HEK293 (cell line): Measurements from ENCODE around the gene OTUD3.

Source experiments
- CTCF ChIA-PET: fragments of 350-600 bp; formaldehyde crosslinking; extraction: SDS; loops from one replicate; lab custom pipeline; 2021; ENCODE audit warnings: antibody characterized with exemption; lab: Yijun Ruan, JAX
- POLR2A ChIA-PET: fragments of 300-600 bp; formaldehyde crosslinking; extraction: SDS; loops from one replicate; lab custom pipeline; 2020; ENCODE audit warnings: antibody characterized with exemption, inconsistent platforms; lab: Yijun Ruan, JAX
- H3K27ac ChIP-seq: fragments of 200-500 bp; sonication (Bioruptor generic); 2 replicates; pipeline ENCODE4 v1.5.1; 2014; ENCODE audit warnings: low read depth, low read length, control low read depth, inconsistent platforms; ENCODE audit errors: extremely low read depth
- H3K36me3 ChIP-seq, 2 experiments: fragments of 200-500 bp in 1 of 2; sonication (Bioruptor generic) in 1 of 2; 1 replicate in 1 of 2; 2 replicates in 1 of 2; pipeline ENCODE4 v1.5.1; 2014 to 2017; ENCODE audit warnings: inconsistent platforms in 2 of 2, low read length in 2 of 2; ENCODE audit not compliant: control insufficient read depth in 2 of 2, insufficient read depth in 1 of 2
- H3K4me1 ChIP-seq: fragments of 200-500 bp; sonication (Bioruptor generic); 2 replicates; pipeline ENCODE4 v1.5.1; 2014; ENCODE audit warnings: mild to moderate bottlenecking, low read length, inconsistent platforms; ENCODE audit not compliant: control insufficient read depth, insufficient read depth
- H3K4me3 ChIP-seq: 2 replicates; pipeline ENCODE4 v1.5.1; 2011; ENCODE audit warnings: low read depth, mild to moderate bottlenecking, control low read depth, low read length, moderate library complexity
- H3K9me3 ChIP-seq: fragments of 200-500 bp; sonication (Bioruptor generic); 2 replicates; pipeline ENCODE4 v1.5.1; 2014; ENCODE audit warnings: low read depth, low read length, inconsistent platforms; ENCODE audit not compliant: control insufficient read depth, insufficient read depth
- BCL6B ChIP-seq: fragments of 450-650 bp; formaldehyde crosslinking; IDR thresholded peaks from 2 replicates; pipeline ENCODE4 v1.5.1; 2017; ENCODE audit warnings: missing biosample characterization, missing genetic modification characterization
- IKZF3 ChIP-seq: fragments of 450-650 bp; IDR thresholded peaks from 2 replicates; pipeline ENCODE4 v1.5.0; 2018; ENCODE audit warnings: missing biosample characterization, mild to moderate bottlenecking, missing genetic modification characterization, moderate library complexity
- RBAK ChIP-seq: fragments of 450-650 bp; formaldehyde crosslinking; IDR thresholded peaks from 2 replicates; pipeline ENCODE4 v1.5.1; 2016; ENCODE audit warnings: missing biosample characterization, missing genetic modification characterization
- YY2 ChIP-seq: fragments of 450-650 bp; formaldehyde crosslinking; IDR thresholded peaks from 2 replicates; pipeline ENCODE4 v1.5.1; 2016; ENCODE audit warnings: missing biosample characterization, missing genetic modification characterization
- ZBTB20 ChIP-seq: fragments of 450-650 bp; formaldehyde crosslinking; IDR thresholded peaks from 2 replicates; pipeline ENCODE4 v1.5.1; 2016; ENCODE audit warnings: missing biosample characterization, missing genetic modification characterization
- ZNF155 ChIP-seq: fragments of 450-650 bp; formaldehyde crosslinking; IDR thresholded peaks from 2 replicates; pipeline ENCODE4 v1.5.1; 2016; ENCODE audit warnings: missing biosample characterization, missing genetic modification characterization
- ZNF175 ChIP-seq: fragments of 450-650 bp; formaldehyde crosslinking; IDR thresholded peaks from 2 replicates; pipeline ENCODE4 v1.5.1; 2016; ENCODE audit warnings: missing biosample characterization, missing genetic modification characterization
- ZNF2 ChIP-seq: fragments of 450-650 bp; formaldehyde crosslinking; IDR thresholded peaks from 2 replicates; pipeline ENCODE4 v1.5.1; 2016; ENCODE audit warnings: missing biosample characterization, missing genetic modification characterization
- ZNF211 ChIP-seq: fragments of 450-650 bp; formaldehyde crosslinking; IDR thresholded peaks from 2 replicates; pipeline ENCODE4 v1.5.1; 2016; ENCODE audit warnings: low read depth, missing biosample characterization, missing genetic modification characterization
- ZNF23 ChIP-seq: fragments of 450-650 bp; formaldehyde crosslinking; IDR thresholded peaks from 2 replicates; pipeline ENCODE4 v1.5.1; 2016; ENCODE audit warnings: missing biosample characterization, missing genetic modification characterization, borderline replicate concordance
- ZNF266 ChIP-seq: fragments of 450-650 bp; formaldehyde crosslinking; IDR thresholded peaks from 2 replicates; pipeline ENCODE4 v1.5.1; 2016; ENCODE audit warnings: missing biosample characterization, missing genetic modification characterization, low read depth
- ZNF391 ChIP-seq: fragments of 450-650 bp; formaldehyde crosslinking; IDR thresholded peaks from 2 replicates; pipeline ENCODE4 v1.5.1; 2016; ENCODE audit warnings: low read depth, missing biosample characterization, missing genetic modification characterization, borderline replicate concordance
- ZNF423 ChIP-seq: fragments of 450-650 bp; formaldehyde crosslinking; IDR thresholded peaks from 2 replicates; pipeline ENCODE4 v1.5.1; 2016; ENCODE audit warnings: missing biosample characterization, missing genetic modification characterization
- ZNF449 ChIP-seq: fragments of 450-650 bp; formaldehyde crosslinking; IDR thresholded peaks from 2 replicates; pipeline ENCODE4 v1.5.1; 2017; ENCODE audit warnings: missing biosample characterization, mild to moderate bottlenecking, missing genetic modification characterization, moderate library complexity
- ZNF660 ChIP-seq: fragments of 450-650 bp; IDR thresholded peaks from 2 replicates; pipeline ENCODE4 v1.5.1; 2018; ENCODE audit warnings: missing biosample characterization, mild to moderate bottlenecking, missing genetic modification characterization
- ZNF701 ChIP-seq: fragments of 450-650 bp; formaldehyde crosslinking; IDR thresholded peaks from 2 replicates; pipeline ENCODE4 v1.5.1; 2016; ENCODE audit warnings: missing biosample characterization, missing genetic modification characterization
- ZNF76 ChIP-seq: fragments of 450-650 bp; formaldehyde crosslinking; IDR thresholded peaks from 2 replicates; pipeline ENCODE4; 2016; ENCODE audit warnings: low read depth, missing biosample characterization, missing genetic modification characterization, borderline replicate concordance
- ZSCAN16 ChIP-seq: fragments of 450-650 bp; formaldehyde crosslinking; IDR thresholded peaks from 2 replicates; pipeline ENCODE4 v1.5.1; 2016; ENCODE audit warnings: missing biosample characterization, missing genetic modification characterization
- ZSCAN30 ChIP-seq: fragments of 450-650 bp; IDR thresholded peaks from 2 replicates; pipeline ENCODE4 v1.5.1; 2018; ENCODE audit warnings: missing biosample characterization, mild to moderate bottlenecking, missing genetic modification characterization, moderate library complexity
- TF ChIP-seq, protein P1 (sequence below): fragments of 450-650 bp; formaldehyde crosslinking; IDR thresholded peaks from 2 replicates; pipeline ENCODE4; 2016; ENCODE audit warnings: missing biosample characterization, missing genetic modification characterization
- TF ChIP-seq, protein P2 (sequence below): fragments of 450-650 bp; formaldehyde crosslinking; IDR thresholded peaks from 2 replicates; pipeline ENCODE4 v1.5.1; 2016; ENCODE audit warnings: missing biosample characterization, missing genetic modification characterization

OTUD3 gene

GRCh38 chr1:19840228-19840627 is 42.0 kb upstream of the OTUD3 start:
- TF ChIP-seq YY2 (tag by site-specific recombination) (no peak), ZNF391 (tag by site-specific recombination) (no peak), ZNF423 (no peak), IKZF3 (tag by site-specific recombination) (no peak), ZSCAN16 (tag by site-specific recombination) (no peak), ZNF266 (tag by site-specific recombination) (no peak), ZNF2 (tag by site-specific recombination) (no peak), ZNF449 (no peak), ZNF660 (tag by site-specific recombination) (no peak), RBAK (tag by site-specific recombination) (no peak), ZSCAN30 (no peak)
- TF ChIP-seq, protein P1, sequence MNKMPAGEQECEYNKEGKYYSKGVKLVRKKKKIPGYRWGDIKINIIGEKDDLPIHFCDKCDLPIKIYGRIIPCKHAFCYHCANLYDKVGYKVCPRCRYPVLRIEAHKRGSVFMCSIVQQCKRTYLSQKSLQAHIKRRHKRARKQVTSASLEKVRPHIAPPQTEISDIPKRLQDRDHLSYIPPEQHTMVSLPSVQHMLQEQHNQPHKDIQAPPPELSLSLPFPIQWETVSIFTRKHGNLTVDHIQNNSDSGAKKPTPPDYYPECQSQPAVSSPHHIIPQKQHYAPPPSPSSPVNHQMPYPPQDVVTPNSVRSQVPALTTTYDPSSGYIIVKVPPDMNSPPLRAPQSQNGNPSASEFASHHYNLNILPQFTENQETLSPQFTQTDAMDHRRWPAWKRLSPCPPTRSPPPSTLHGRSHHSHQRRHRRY (tag by site-specific recombination) = no peak
- no peaks in the 10 kb centered on the region for H3K4me1 ChIP-seq
- H3K9me3 ChIP-seq = no peaks in the 10 kb centered on the region
- ChIA-PET CTCF (interaction anchor here (0.6 kb wide), 1 partner anchor 1685 kb away, joined by 3 read pairs; no protein-coding TSS in a partner anchor), POLR2A (no interaction called here)
- no peaks in the 10 kb centered on the region for H3K36me3 ChIP-seq
- no peak overlapping the region for H3K27ac ChIP-seq
- no peak overlapping the region for H3K4me3 ChIP-seq

GRCh38 chr1:19844731-19845495 is 37.3 kb upstream of the OTUD3 start:
- Histone ChIP-seq H3K4me3 (no peak overlapping the region), H3K4me1 (no peaks in the 10 kb centered on the region), H3K9me3 (no peaks in the 10 kb centered on the region), H3K27ac (no peak overlapping the region), H3K36me3 (no peaks in the 10 kb centered on the region)
- ChIA-PET POLR2A (no interaction called here), CTCF (no interaction called here)
- TF ChIP-seq ZNF76 = no peak
- 0 out of 2 replicates have a peak, but pooled peaks have one; percentile 42 for TF ChIP-seq BCL6B (tag by site-specific recombination)

DNA sequence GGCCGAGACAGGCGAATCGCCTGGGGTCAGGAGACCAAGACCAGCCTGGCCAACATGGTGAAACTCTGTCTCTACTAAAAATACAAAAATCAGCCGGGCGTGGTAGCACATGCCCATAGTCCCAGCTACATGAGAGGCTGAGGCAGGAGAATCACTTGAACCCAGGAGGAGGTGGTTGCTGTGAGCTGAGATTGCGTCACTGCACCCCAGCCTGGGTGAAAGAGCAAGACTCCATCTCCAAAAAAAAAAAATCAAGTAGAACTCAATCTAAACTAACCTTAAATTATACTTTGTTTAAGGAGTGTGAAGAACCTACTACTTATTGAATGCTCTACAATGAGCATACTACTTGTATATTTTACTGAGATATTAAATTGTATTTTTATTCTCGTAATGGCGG is 36.6 kb upstream of the OTUD3 start:
- Histone ChIP-seq H3K4me1 (no peaks in the 10 kb centered on the region), H3K36me3 (no peaks in the 10 kb centered on the region), H3K4me3 (no peak overlapping the region), H3K27ac (no peak overlapping the region), H3K9me3 (no peaks in the 10 kb centered on the region)
- no peak for TF ChIP-seq ZNF211 (tag by site-specific recombination)
- no peak for TF ChIP-seq ZBTB20
- TF ChIP-seq ZNF155 (tag by site-specific recombination) = no peak
- TF ChIP-seq, protein P2, sequence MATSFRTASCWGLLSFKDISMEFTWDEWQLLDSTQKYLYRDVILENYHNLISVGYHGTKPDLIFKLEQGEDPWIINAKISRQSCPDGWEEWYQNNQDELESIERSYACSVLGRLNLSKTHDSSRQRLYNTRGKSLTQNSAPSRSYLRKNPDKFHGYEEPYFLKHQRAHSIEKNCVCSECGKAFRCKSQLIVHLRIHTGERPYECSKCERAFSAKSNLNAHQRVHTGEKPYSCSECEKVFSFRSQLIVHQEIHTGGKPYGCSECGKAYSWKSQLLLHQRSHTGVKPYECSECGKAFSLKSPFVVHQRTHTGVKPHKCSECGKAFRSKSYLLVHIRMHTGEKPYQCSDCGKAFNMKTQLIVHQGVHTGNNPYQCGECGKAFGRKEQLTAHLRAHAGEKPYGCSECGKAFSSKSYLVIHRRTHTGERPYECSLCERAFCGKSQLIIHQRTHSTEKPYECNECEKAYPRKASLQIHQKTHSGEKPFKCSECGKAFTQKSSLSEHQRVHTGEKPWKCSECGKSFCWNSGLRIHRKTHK (tag by site-specific recombination) = no peak
- no peak for TF ChIP-seq ZNF175 (tag by site-specific recombination)
- TF ChIP-seq ZNF23 (tag by site-specific recombination) = no peak
- TF ChIP-seq ZNF701 = no peak
- CTCF ChIA-PET = no interaction called here
- POLR2A ChIA-PET = no interaction called here
